GM21447 (cell line): ENCODE data around the gene FBLN5.
A peak's percentile ranks its signal among the peaks of the same experiment; 100 is the strongest.
"Not testable (repeated sequence)": the region's sequence is repeated elsewhere in the genome, so short reads cannot be mapped to it uniquely, and the experiment has no call there.

Source experiments
- ATAC-seq: cut with Tn5 transposase; IDR thresholded peaks from one replicate; pipeline ENCODE4 v1.9.1; 2021; ENCODE audit not compliant: unreplicated experiment

FBLN5 gene

DNA sequence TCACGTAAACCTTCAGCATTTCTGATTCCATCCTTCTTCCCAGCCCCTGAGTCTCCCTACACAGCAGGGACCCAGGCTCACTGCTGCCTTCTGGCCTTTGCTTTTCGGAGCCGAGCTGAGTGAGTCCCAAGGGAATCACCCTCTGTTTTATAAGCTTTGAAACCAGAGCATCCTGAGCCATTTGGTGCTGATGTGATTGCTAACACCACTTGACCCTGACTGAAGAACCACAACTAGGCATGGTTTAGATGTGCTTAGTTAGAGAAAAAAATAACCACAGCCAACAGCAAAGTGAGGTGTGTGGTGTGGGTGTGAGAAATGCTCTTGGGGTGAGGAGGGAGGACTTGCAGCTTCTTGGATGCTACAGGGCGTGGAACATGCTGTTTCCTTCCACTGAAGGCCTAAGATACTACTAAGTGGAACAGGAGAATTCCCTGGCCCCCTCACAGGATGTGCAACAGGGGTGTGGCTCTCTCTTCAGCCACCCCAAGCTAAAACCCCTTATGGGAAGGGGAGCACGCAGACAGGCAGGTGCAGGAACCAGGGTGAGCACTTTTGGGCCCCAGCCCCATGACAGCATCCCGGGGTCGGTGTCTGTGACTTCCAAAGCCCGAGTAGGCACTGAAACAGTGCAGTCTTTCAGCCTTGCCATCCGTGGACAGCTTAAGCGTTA is 80.0 kb downstream of the FBLN5 start, which contains the start of gene TC2N:
TC2N (minus strand) TSS at position 221 of the 673 bp plus-strand sequence. CDS start 53,767 bp downstream, outside the sequence.
- peak; percentile 42 for ATAC-seq

DNA sequence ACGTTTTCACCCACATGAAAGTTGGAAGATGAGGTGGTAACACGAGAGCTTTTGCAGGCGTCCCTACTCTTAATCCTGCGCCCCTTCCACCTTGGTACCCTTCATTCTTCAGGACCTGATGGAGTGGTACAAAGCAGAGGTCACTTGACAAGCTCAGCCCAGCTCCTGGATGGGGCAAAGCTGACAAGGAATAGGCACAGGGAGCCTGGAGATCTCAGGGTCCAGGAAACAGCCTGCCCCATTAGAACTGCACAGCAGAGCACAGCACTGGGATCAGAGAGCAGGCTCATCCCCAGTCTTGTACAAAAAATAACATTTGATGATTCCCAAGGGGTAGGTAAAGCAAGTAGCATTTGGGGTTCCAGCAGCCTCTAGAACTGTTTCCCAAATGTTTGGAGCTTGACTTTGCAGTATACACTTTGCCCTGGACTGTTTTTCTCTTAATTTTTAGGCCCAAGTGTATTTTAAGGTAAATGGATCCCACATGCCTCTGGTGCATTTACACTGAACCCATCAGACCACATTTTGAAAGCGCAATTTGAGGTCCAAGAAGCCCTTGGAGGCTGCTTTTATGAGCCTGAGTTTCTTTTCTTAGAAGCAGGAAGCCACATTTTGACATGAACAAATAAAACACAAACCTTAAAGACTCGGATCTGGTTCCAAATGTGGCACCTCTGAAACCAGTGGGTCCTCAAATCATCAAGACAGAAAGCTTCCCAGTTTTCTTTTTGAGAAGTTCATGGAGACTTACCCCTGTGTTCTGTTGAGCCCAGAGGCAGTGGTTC is 80.8 kb downstream of the FBLN5 start:
- no peak for ATAC-seq

DNA sequence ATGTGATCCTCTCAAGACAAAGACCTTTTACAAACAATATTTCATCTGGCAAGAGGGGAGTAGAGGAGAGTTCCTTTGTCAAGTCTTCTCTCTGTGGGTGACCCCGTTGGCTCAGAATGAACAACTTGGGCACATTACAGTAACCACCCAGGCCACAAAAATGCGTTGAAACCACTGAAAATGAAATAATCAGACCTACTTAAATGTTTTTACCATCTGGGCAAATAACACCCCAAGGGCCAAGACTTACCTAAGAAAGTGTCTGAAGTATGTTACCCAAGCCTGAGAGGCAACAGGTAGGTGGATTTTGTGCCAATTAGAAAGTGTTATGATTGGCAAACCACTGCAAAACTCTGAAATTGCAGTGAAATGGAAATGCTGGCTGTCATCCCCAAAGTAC is 81.4 kb downstream of the FBLN5 start:
- ATAC-seq = no peak

DNA sequence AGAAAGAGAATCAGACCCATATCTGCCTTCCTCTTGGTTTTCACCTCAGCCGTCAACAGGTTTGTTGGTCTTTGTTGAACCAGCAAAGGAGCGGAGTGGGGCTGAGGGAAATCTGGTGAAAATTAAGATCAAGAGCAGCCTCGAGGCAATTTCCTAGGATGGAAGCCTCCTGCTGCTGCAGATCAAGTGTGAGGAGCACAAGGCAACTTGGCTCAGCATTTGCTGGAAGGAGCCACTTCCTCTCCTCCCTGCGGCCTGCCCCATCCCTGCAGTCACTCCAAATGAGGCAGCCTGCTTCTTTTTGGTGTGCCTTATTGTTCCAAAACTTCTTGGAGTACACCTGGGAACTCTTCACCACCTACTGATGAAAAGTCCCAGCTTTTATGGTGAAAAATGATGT is 85.1 kb downstream of the FBLN5 start:
- ATAC-seq = no peak

- ATAC-seq = no peak
These were observed 86.4 kb downstream of the FBLN5 start for GRCh38 chr14:91861091-91861490.

- ATAC-seq = no peak
These were observed 87.3 kb downstream of the FBLN5 start for GRCh38 chr14:91860238-91860637.

GRCh38 chr14:91858536-91859275 is 88.8 kb downstream of the FBLN5 start:
- ATAC-seq = peak; percentile 89

DNA sequence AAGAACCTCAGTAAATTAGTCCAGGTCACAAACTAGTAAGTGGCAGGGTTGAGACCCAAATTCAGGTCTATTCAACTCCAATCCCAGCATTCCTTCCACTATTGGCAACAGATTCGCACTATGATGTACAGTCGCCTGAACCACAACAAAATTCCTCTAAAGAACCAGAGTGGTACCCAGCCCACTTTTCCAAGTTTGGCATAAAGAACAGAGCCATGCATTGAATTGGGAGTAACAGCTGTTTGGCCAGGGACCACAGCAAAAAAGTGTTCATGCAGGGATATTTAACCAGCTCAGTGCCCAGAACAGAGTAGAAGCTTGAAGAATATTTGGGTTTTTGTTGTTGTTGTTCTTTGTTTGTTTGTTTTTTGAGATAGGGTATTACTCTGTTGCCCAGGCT is 89.9 kb downstream of the FBLN5 start:
- ATAC-seq = no peak

GRCh38 chr14:91854327-91854934 is 93.1 kb downstream of the FBLN5 start:
- ATAC-seq = no peak

GRCh38 chr14:91851563-91851962 is 95.9 kb downstream of the FBLN5 start:
- ATAC-seq = no peak

- ATAC-seq = no peak
These were observed 98.9 kb downstream of the FBLN5 start for GRCh38 chr14:91848504-91849001.

DNA sequence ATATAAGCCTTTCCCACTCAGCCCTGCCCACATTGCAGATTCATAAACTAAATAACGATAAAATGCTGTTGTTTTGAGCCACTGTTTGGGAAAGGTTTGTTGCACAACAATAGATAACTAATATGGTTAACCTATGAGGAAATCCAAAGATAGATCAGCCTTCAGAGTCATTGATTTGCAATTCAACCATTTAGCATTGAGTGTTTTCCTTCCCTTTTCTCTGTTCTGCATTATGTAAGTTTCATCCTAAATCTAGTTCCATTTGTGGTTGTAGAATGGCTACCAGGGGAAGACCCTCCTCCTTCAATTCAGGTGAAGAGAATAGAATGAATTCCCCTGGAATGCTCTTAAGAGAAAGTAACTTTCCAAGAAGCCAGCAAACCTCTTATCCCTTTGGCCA is 99.8 kb downstream of the FBLN5 start:
- peak; percentile 63 for ATAC-seq

GRCh38 chr14:91845652-91846051 is 101.8 kb downstream of the FBLN5 start:
- no peak for ATAC-seq

GRCh38 chr14:91845056-91845455 is 102.4 kb downstream of the FBLN5 start:
- not testable (repeated sequence) for ATAC-seq

DNA sequence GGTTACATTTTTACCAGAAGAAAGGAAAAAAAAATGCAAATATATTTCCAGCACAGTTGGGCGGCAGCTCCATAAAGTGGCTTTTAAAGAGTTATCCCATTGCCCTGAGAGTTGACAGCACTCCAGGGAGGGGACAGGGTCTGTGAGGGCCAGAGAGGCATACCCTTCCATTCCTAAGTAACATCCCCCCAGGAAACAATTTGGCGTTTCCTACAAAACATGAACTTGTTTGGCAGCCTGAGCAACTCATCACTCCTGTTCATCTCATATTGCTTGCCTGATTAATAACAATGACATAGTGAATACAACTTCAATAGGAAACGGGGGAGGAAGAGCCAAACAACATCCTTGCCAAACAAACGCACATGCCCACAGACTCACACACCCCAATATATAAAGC is 103.5 kb downstream of the FBLN5 start:
- no peak for ATAC-seq

DNA sequence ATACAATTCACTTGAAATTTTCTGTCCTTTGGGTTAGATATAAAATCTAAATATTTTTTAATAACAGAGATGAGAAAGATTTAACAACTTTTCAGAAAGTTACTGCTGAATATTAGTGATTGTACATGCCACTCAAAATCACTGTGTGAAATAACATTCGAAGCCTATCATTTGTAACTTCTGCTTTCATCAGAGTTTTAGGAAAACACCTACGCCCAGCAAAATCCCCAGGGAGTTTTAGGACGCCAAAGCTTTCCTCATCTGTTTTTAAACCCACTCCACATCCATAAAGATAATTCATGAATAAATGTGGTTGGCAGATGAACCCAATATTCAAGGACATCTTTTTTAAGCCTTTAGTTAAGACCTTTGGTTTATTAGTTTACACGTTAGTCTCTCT is 104.1 kb downstream of the FBLN5 start:
- no peak for ATAC-seq

DNA sequence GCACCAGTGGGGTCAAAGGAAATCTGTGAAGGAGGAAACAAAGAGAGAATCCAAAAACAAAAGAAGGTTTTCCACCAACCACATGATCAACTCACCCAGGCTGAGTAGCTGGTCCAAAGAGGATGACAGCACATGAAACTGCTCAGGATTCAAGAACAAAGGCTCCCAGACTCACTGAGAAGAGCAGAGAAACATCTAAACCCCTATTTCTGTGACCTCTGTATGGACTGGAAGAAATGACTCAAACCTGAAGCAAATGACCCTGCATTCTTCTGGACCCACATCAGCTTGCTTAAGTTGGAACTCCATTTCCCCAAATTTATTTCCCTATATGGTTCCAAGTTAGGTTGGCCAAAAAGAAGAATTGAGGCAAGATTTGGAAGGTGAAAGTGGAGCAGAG is 106.4 kb downstream of the FBLN5 start:
- ATAC-seq = no peak

DNA sequence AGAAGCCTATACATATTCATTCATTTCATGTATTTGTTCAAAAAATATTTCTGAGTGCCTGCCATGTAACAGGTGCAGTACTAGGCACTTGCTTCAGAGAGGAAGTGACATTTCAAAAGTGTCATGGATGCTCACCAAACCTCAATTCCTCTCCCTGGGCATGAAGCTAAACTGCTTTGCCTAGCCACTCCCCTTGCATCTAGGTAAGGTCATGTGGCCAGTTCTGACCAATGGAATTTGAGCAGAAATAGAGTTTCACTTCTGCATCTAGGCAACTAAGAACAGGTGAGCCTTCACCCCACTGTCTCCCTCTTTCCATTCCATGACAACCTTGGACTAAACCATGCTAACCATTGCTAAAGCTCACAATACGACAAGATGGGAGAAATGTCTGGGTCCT is 107.7 kb downstream of the FBLN5 start:
- no peak for ATAC-seq

GRCh38 chr14:91837076-91837475 is 110.4 kb downstream of the FBLN5 start:
- ATAC-seq = peak; percentile 9

DNA sequence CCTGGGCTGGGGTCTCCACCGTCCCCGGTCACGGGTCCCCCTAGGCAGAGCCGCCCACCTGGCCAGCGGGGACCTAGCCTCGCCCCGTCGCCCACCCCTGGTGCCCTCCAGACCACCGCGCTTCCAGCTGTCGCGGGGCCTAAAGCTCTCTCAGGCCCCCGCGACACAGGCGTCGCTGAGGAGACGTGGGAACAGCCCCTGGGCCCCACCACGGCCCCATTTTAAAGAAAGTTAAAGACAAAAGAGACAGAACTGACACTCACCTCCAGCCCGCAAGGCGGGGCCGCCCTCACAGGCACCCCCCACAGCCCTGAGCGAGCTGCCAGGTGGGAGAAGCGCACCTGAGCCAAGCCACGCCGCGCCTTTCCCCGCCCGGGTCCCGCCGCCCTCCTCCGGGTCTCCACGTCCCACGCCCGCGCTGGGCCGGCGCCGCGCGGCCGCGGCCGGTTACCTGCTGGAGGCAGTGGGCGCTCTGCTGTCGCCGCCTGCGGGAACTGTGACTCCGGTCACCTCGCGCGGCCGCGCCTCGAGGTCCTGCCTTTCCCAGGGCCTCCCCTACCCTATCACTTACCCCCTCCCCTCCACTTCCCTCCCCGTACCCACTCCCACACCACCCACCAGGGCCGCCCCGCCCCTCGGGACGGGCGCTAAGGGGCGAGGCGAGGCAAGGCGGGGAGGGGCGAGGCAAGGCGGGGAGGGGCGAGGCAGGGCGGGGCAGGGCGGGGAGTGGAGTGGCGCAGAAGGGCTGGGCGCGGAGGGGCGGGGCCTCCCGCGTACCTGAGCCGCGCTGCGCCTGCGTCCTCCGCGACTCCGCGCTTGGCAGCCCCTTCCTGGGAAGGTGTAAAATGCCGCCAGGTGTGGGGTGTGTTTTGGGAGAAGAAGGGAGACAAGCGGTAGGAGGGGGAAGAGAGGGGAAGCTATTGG is 111.3 kb downstream of the FBLN5 start:
- ATAC-seq = peak; percentile 63
